BJ (cell line): ENCODE data around the gene COX18. TPM values are rescaled to one million over a fixed set of nuclear protein-coding genes. Genes with fewer than 3 reads are reported as not detected.

Experiments
- CTCF ChIA-PET: fragments of 350-600 bp; formaldehyde crosslinking; extraction: SDS; loops from one replicate; lab custom pipeline; 2021; ENCODE audit warnings: antibody characterized with exemption, inconsistent platforms; lab: Yijun Ruan, JAX
- POLR2A ChIA-PET: fragments of 300-600 bp; sonication (Branson Sonifier 250); formaldehyde crosslinking; extraction: SDS; loops from one replicate; lab custom pipeline; 2021; ENCODE audit warnings: antibody characterized with exemption; lab: Charles Lee
- DNase-seq: peaks from one replicate; pipeline ENCODE4 v3.0.0-alpha.2; 2011; ENCODE audit warnings: low read depth
- H3K27me3 ChIP-seq: 2 replicates; pipeline ENCODE4 v1.6.0; 2011; ENCODE audit warnings: low read length; ENCODE audit not compliant: control insufficient read depth, insufficient read depth
- H3K36me3 ChIP-seq: 2 replicates; pipeline ENCODE4 v1.5.1; 2011; ENCODE audit warnings: low read length; ENCODE audit not compliant: control insufficient read depth, insufficient read depth
- H3K4me3 ChIP-seq: 2 replicates; pipeline ENCODE4 v1.5.1; 2011; ENCODE audit warnings: low read depth, mild to moderate bottlenecking, control low read depth, low read length
- CTCF ChIP-seq: IDR thresholded peaks from 2 replicates; pipeline ENCODE4 v1.5.1; 2011; ENCODE audit warnings: low read depth, mild to moderate bottlenecking, control low read depth, inconsistent platforms, low read length, moderate library complexity; ENCODE audit not compliant: insufficient read depth
- polyA plus RNA-seq: library from polyadenylated mRNA; depleted of rRNA; stranded (reverse); fragments of >200 nt; gene quantifications from 2 replicates; pipeline ENCODE4 v1.2.3, GENCODE V29; 2011

COX18 gene
- polyA plus RNA-seq, 1 experiment, result 9.8 TPM

- no peak for TF ChIP-seq CTCF
- H3K27me3 ChIP-seq, result no peaks in the 10 kb centered on the region
- H3K4me3 ChIP-seq, result no peak overlapping the region
- DNase-seq, result no peak
- H3K36me3 ChIP-seq, result peaks cover 4% of the 10 kb centered on the region
- POLR2A ChIA-PET, result no interaction called here
- CTCF ChIA-PET, result no interaction called here
Observed at GRCh38 chr4:73053974-73054480, 15.5 kb downstream of the COX18 start.

- ChIA-PET POLR2A (no interaction called here), CTCF (no interaction called here)
- Histone ChIP-seq H3K36me3 (no peaks in the 10 kb centered on the region; the same call in 1 of the 2 replicates), H3K4me3 (no peak overlapping the region), H3K27me3 (no peaks in the 10 kb centered on the region)
- DNase-seq, result no peak
- TF ChIP-seq CTCF, result no peak
Observed at GRCh38 chr4:73053076-73053475, 16.4 kb downstream of the COX18 start.

- H3K4me3 ChIP-seq, result no peak overlapping the region
- no peak for TF ChIP-seq CTCF
- H3K27me3 ChIP-seq, result no peaks in the 10 kb centered on the region
- ChIA-PET POLR2A (no interaction called here), CTCF (no interaction called here)
- H3K36me3 ChIP-seq, result no peaks in the 10 kb centered on the region; the same call in 1 of the 2 replicates
- DNase-seq, result no peak
Observed at GRCh38 chr4:73051625-73052024, 17.9 kb downstream of the COX18 start.

- Histone ChIP-seq H3K36me3 (no peaks in the 10 kb centered on the region), H3K4me3 (no peak overlapping the region), H3K27me3 (no peaks in the 10 kb centered on the region)
- ChIA-PET CTCF (interaction anchor here (0.6 kb wide), 1 partner anchor 219 kb away, joined by 3 read pairs; no protein-coding TSS in a partner anchor), POLR2A (no interaction called here)
- no peak for DNase-seq
- TF ChIP-seq CTCF, result no peak
Observed at GRCh38 chr4:73045879-73046278, 23.6 kb downstream of the COX18 start.

- no peak overlapping the region for H3K4me3 ChIP-seq
- 0 out of 2 replicates have a peak, but pooled peaks cover 2% of the 10 kb centered on the region for H3K27me3 ChIP-seq
- ChIA-PET POLR2A (no interaction called here), CTCF (no interaction called here)
- no peaks in the 10 kb centered on the region for H3K36me3 ChIP-seq
- no peak for TF ChIP-seq CTCF
- no peak for DNase-seq
Observed at GRCh38 chr4:73037057-73037456, 32.5 kb downstream of the COX18 start.
